NCI-H2196 (cell line): ENCODE measurements around the gene ADISSP.

Experiments
- DNase-seq: peaks from one replicate; lab custom pipeline; 2025; ENCODE audit not compliant: unreplicated experiment; lab: John Stamatoyannopoulos, UW

ADISSP gene

GRCh38 chr20:3739054-3739925 is 28.3 kb downstream of the ADISSP start:
- DNase-seq = no peak

DNA sequence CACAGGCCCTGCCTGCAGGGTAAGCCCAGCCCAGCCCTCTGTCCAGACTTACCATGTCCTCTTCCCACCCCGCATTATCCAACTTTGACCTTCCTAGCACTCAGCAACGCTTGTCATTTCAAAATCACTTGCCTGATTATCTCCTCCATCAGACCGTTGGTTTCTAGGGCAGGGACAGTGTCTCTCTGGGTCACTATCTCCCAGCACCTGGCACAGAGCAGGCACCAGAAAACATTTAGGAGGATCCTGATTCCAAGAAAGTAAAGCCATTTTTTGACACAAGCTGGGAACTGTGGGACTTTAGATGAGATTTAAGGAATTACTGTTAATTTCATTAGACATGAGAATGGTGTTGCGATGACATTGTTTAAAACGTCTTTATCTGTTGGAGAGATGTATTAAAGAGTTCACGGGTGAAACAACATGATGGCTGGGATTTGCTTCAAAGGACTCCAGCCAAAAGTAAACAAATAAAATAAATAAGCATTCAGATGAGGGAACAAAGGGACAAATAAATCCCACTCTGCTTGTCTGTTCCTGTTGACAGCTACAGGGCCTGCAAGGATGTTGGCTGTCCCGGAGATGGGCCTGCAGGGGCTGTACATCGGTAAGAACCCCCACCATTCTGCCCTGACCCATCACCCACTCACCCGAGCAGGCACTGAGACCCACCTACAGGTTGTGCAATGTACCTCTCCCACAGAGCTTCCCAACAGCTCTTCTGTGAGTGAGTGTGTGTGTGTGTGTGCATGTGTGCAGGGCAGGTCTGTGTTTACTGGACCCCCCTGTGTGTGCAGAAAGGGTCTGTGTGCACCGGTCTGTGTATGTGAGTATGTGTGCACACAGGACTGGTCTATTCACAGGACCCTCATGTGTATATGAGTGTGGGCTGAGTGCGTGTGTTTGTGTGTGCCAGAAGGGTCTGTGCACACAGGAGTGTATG is 29.2 kb downstream of the ADISSP start:
- no peak for DNase-seq

DNA sequence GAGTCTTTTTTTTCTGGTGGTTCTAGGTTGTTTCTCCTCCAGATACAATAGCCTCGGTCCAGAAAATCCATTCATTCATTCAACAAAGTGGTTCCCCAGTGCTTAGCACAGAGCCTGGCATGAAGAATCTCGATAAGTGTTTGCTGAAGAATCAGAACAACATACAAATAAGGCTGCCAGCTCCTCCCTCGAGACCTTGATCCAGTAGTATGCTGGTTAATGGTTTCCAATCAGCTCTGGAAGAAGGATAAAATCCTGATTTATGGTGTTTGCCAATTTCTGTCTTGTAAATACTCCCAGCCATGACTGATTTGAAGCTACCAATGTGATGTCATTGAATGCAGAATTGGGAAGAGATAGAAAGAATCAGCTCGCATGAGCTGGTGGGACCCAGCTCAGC is 31.8 kb downstream of the ADISSP start:
- no peak for DNase-seq

DNA sequence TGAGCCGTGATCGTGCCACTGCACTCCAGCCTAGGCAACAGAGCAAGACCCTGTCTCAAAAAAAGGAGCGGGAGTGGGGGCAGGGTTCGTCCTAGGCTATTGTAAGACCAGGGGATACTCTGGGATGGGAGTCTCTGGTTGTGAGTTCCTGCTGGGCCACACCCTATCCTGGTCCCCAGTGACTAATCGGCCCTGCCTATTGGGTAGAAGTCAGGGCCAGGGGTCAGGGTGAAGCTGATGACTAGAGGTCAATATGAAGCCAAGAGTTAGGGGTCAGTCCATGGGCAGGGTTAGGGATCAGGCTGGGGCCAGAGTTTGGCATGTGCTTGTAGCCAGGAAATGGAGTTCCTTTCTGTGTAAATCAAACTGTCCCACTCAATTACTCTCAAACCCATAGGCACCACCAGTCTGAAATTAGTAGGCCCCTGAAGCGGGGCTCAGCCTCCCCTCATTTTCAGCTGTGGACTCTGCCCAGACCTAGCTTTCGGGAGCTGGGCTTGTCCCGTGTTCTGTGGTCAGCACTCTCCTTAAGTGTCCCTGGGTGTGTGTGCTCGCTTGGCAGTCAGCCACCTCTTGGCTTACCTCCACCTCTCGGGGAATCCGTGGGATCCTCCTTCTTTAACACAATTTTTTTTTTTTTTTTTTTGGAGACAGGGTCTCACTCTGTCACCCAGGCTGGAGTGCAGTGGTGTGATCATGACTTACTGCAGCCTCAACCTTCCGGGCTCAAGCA is 33.3 kb downstream of the ADISSP start:
- DNase-seq = no peak

GRCh38 chr20:3733119-3733995 is 34.2 kb downstream of the ADISSP start:
- DNase-seq = no peak

DNA sequence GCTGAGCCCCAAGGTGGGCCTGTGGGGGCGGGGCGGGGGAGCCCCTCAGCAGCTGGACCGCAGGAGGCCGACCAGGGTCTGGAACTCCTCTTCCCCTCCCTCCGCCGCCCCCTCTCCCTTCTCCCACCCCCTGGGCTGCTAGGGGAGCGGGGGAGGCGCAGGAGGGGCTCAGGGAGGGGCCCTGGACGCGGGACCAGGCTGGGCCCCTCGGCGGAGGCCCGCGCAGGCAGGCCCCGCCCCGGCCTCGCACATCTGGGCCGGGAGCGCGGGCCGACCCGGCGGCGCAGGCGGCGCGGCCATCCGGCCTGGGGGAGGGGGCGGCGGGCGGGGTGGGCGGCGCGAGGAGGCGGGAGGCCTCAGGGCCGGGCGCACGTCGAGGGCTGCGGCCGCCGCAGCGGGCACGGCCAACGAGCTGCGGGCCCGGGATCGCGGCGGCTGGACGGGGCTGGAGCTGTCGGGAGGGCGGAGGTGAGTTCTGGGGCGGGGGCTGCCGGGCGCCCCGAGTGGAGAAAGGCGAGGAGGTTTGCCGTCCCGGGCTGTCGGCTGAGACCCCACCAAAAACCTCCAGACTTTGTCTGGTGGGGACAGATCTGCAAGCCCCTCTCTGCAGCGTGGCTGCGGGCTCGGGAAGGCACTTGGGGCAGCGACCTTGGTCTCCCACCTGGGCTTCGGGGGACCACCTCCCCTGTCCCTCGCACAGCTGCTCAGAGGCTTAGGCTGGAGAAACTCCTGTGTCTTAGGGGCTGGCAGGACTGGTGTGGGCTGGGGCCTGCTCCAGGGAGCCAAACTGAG is 35.0 kb downstream of the ADISSP start, which contains the start of gene HSPA12B:
HSPA12B (plus strand) TSS at position 359 of the 792 bp plus-strand sequence. CDS start 5,990 bp downstream, outside the sequence.
- DNase-seq = no peak

GRCh38 chr20:3731944-3732326 is 35.6 kb downstream of the ADISSP start:
- no peak for DNase-seq

DNA sequence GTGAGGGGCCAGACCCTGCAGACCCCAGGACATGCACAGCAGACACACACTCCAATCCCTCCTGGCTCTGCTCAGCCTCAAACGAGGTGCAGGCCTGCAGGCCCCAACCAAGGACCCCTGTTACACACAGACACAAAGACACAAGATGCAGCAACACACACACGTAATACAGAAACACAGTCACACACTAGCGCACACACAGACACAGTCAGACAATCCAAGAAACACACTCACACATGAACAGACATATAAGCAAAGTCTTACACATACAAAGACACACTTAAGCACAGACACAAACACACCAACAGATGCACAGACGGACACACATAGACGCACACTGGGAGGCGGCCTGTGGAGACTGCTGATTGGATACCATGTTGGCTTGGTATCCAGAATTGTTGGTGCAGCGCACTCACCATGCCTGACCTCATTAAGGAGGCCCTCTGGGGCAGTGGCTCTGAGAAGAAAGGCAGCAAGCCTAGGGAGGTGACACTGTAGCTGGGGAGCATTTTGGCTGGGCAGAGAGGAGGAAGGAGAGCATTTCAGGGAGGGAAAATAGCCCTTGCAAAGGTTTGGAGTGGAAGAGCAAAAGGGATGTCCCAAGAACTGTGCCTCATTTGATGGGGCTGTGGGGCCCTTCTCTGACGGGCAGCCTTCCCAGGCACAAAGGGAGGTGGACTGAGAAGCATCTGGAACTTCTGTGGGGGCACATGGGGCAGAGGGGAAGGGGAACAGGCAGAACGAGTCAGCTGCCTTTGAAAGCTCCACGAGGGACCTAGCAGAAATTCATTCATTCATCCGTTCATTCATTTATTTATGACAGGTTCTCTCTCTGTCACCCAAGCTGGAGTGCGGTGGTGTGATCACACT is 36.5 kb downstream of the ADISSP start:
- no peak for DNase-seq

DNA sequence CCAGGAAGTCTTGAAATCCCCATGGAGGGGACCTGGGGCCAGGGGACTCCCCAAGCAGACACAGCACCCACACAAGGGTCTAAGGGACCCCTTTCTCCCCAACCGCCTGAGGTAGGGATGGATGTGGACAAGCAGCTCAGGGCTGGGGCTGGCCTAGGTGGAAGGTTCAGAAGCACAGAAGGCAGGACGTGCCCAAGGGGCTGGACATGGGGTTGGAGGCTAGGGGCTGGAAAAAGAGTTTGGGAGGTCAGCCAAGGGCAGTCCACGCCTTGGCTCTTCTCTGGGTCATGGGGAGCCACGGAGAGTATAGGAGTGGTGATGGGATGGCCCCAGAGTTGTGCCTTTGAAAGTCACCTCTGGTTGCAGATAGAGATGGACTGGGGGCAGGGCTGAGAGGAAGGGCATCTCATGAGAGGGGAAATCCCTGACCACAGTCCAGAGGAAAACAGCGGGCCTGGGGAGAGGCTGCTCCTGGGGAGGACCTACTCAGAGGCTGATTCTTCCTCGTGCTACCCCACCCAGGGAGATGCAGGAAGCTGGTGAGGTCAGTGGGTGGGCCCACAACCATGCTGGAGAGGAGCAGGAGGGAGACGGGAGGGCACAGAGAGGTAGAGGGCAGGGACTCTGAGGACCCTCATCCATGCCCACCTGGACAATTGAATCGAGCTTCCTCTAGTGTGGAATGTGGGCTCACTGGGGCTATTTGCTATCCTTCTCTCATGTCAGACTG is 37.6 kb downstream of the ADISSP start:
- no peak for DNase-seq

- DNase-seq = no peak
These were observed 38.2 kb downstream of the ADISSP start for GRCh38 chr20:3729378-3729777.

GRCh38 chr20:3728876-3729275 is 38.7 kb downstream of the ADISSP start:
- no peak for DNase-seq

- DNase-seq = no peak
These were observed 39.2 kb downstream of the ADISSP start for GRCh38 chr20:3728354-3728753.

DNA sequence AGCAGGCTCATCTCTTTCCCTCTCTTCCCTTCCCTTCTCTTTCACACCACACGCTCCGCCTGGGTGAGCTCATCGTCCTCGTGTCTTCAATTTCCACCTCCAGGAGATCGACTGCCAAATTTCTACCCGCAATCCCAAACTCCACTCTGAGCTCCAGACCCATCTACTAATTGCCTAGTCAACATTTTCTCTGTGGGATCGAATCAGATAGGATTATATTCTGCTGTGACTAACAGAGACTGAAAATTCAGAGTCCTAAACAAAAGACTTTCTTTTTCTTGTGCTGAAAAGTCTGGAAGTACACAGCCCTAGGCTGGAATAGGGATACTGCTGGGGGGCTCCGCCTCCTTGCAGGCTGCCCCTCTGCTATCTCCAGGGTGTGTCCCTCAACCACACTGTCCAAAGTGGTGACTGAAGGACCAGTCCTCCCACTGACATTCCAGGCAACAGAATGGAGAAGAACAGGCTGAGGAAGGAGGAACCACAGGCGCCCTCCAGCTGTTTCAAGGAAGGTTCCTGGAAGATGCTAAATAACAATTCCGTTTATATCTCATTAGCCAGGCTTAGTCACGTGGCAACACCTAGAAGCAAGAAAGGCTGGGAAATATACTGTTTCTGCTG is 40.0 kb downstream of the ADISSP start:
- DNase-seq = no peak

- DNase-seq = no peak
These were observed 43.2 kb downstream of the ADISSP start for GRCh38 chr20:3724356-3724755.

DNA sequence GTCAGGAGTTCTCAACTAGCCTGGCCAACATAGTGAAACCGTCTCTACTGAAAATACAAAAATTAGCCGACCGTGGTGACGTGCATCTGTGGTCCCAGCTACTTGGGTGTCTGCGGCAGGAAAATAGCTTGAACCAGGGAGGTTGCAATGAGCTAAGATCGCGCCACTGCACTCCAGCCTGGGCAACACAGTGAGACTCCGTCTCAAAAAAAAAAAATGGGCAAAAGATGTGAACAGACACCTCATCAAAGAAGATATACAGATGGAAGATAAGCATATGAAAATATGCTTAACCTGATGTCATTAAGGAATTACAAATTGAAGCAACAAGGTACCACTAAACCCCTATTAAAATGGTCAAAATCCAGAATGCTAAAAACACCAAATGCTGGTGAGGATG is 44.3 kb downstream of the ADISSP start:
- no peak for DNase-seq

GRCh38 chr20:3721912-3722311 is 45.6 kb downstream of the ADISSP start:
- no peak for DNase-seq

- no peak for DNase-seq
These were observed 46.9 kb downstream of the ADISSP start for GRCh38 chr20:3720626-3721025.
